Fibroblast of lung (primary cell): Measurements from ENCODE around the gene ASPDH. TPM values are rescaled to one million over a fixed set of nuclear protein-coding genes. Genes with fewer than 3 reads are reported as not detected.

ENCODE experiments used
- DNase-seq, 2 donors: peaks; one replicate each; pipeline versions ENCODE4 v3.0.0 to v3.0.0-alpha.2; 2010; ENCODE audit warnings: low read depth in 2 of 2
- H2AFZ ChIP-seq: 2 replicates; pipeline ENCODE4 v1.5.1; 2012; ENCODE audit warnings: low read length, control low read depth, inconsistent platforms
- H3K27ac ChIP-seq: 2 replicates; pipeline ENCODE4 v1.5.1; 2011; ENCODE audit warnings: low read length, control low read depth; ENCODE audit not compliant: insufficient read depth
- H3K27me3 ChIP-seq: 2 replicates; pipeline ENCODE4 v1.5.1; 2011; ENCODE audit warnings: mild to moderate bottlenecking, low read length; ENCODE audit not compliant: control insufficient read depth, insufficient read depth
- H3K36me3 ChIP-seq: 2 replicates; pipeline ENCODE4 v1.5.1; 2011; ENCODE audit warnings: low read length; ENCODE audit not compliant: control insufficient read depth, insufficient read depth
- H3K4me1 ChIP-seq: 2 replicates; pipeline ENCODE4 v1.5.1; 2011; ENCODE audit warnings: low read length; ENCODE audit not compliant: control insufficient read depth, insufficient read depth; ENCODE audit errors: extremely low read depth
- H3K4me2 ChIP-seq: 2 replicates; pipeline ENCODE4 v1.5.1; 2011; ENCODE audit warnings: low read length, control low read depth; ENCODE audit not compliant: insufficient read depth; ENCODE audit errors: extremely low read depth
- H3K4me3 ChIP-seq, 4 experiments: fragments of 200-600 bp in 1 of 4; sonication (generic) in 1 of 4; replicated peaks in 1 of 4; 2 replicates each; pipeline ENCODE4 v1.5.1; 2011 to 2016; ENCODE audit warnings: low read length in 4 of 4, low read depth in 3 of 4, mild to moderate bottlenecking in 3 of 4, control low read depth in 2 of 4, inconsistent platforms in 1 of 4, mixed read lengths in 1 of 4; ENCODE audit not compliant: insufficient read depth in 1 of 4; ENCODE audit errors: control extremely low read depth in 1 of 4
- H3K79me2 ChIP-seq: 2 replicates; pipeline ENCODE4 v1.5.1; 2012; ENCODE audit warnings: mild to moderate bottlenecking, low read length, inconsistent platforms; ENCODE audit not compliant: control insufficient read depth, insufficient read depth
- H3K9ac ChIP-seq: 2 replicates; pipeline ENCODE4 v1.5.1; 2011; ENCODE audit warnings: mild to moderate bottlenecking, low read length, control low read depth; ENCODE audit not compliant: insufficient read depth
- H3K9me3 ChIP-seq: 2 replicates; pipeline ENCODE4 v1.5.1; 2012; ENCODE audit warnings: low read depth, low read length; ENCODE audit not compliant: control insufficient read depth, insufficient read depth
- H4K20me1 ChIP-seq: 2 replicates; pipeline ENCODE4 v1.5.1; 2011; ENCODE audit warnings: low read length; ENCODE audit not compliant: control insufficient read depth, insufficient read depth; ENCODE audit errors: extremely low read depth
- CTCF ChIP-seq, 2 donors: IDR thresholded peaks in 1 of 2; conservative IDR thresholded peaks in 1 of 2; 1 replicate in 1 of 2; 2 replicates in 1 of 2; pipeline ENCODE4 v1.5.1; 2011 to 2012; ENCODE audit warnings: low read length in 2 of 2, control low read depth in 1 of 2, inconsistent platforms in 1 of 2, low read depth in 1 of 2, mild to moderate bottlenecking in 1 of 2
- EZH2 ChIP-seq: IDR thresholded peaks from 2 replicates; pipeline ENCODE4 v1.5.1; 2012; ENCODE audit warnings: low read length, control low read depth, mild to moderate bottlenecking; ENCODE audit errors: missing control alignments
- polyA plus RNA-seq, 2 donors: library from polyadenylated mRNA; depleted of rRNA in 1 of 2; stranded (reverse) in 1 of 2; unstranded in 1 of 2; fragments of >200 nt; gene quantifications; 2 replicates each; pipeline ENCODE4 v1.2.1, GENCODE V29; 2011 to 2012; ENCODE audit warnings: missing spikeins in 1 of 2
- total RNA-seq: library from RNA; depleted of rRNA; stranded (reverse); fragments of >200 nt; gene quantifications from 2 replicates; pipeline ENCODE4 v1.2.1, GENCODE V29; 2014

Gene ASPDH
- total and polyA plus RNA-seq, 2 donors (not counting 1 experiment from before 2014, with no cell fraction given): not detected

GRCh38 chr19:50559636-50560035 is 45.9 kb upstream of the ASPDH start:
- no peaks in the 10 kb centered on the region for H3K9me3 ChIP-seq
- H3K79me2 ChIP-seq: no peaks in the 10 kb centered on the region
- DNase-seq: no peak
- no peak for TF ChIP-seq EZH2
- TF ChIP-seq CTCF (conservative IDR thresholded peaks at IDR 0.05 in 1 of 2, IDR thresholded peaks at IDR 0.05 in 1 of 2; ENCODE audit: low read depth in 1 of 2, low read length in 2 of 2): no peak
- no peak overlapping the region for H3K4me3 ChIP-seq
- no peak overlapping the region for H3K27ac ChIP-seq
- H3K9ac ChIP-seq: no peak overlapping the region
- no peaks in the 10 kb centered on the region for H3K4me1 ChIP-seq
- no peak overlapping the region for H2AFZ ChIP-seq
- no peaks in the 10 kb centered on the region for H4K20me1 ChIP-seq
- no peaks in the 10 kb centered on the region for H3K27me3 ChIP-seq
- H3K36me3 ChIP-seq: no peaks in the 10 kb centered on the region
- no peak overlapping the region for H3K4me2 ChIP-seq

- no peaks in the 10 kb centered on the region for H4K20me1 ChIP-seq
- TF ChIP-seq CTCF (conservative IDR thresholded peaks at IDR 0.05 in 1 of 2, IDR thresholded peaks at IDR 0.05 in 1 of 2; ENCODE audit: low read depth in 1 of 2, low read length in 2 of 2) (no peak), EZH2 (no peak)
- H3K4me1 ChIP-seq: no peaks in the 10 kb centered on the region
Observed at GRCh38 chr19:50558449-50558848, 44.7 kb upstream of the ASPDH start.

GRCh38 chr19:50558039-50558438 is 44.3 kb upstream of the ASPDH start:
- H3K9me3 ChIP-seq: no peaks in the 10 kb centered on the region
- no peaks in the 10 kb centered on the region for H3K27me3 ChIP-seq
- H4K20me1 ChIP-seq: no peaks in the 10 kb centered on the region
- H3K27ac ChIP-seq: no peak overlapping the region
- no peak overlapping the region for H2AFZ ChIP-seq
- H3K9ac ChIP-seq: no peak overlapping the region
- no peaks in the 10 kb centered on the region for H3K79me2 ChIP-seq
- H3K4me1 ChIP-seq: no peaks in the 10 kb centered on the region
- TF ChIP-seq CTCF (conservative IDR thresholded peaks at IDR 0.05 in 1 of 2, IDR thresholded peaks at IDR 0.05 in 1 of 2; ENCODE audit: low read depth in 1 of 2, low read length in 2 of 2) (no peak), EZH2 (no peak)
- no peak for DNase-seq
- H3K36me3 ChIP-seq: no peaks in the 10 kb centered on the region
- H3K4me3 ChIP-seq: no peak overlapping the region
- H3K4me2 ChIP-seq: no peak overlapping the region

More at GRCh38 chr19:50558449-50558848, 44.7 kb upstream of the ASPDH start:
- H2AFZ ChIP-seq: no peak overlapping the region
- no peaks in the 10 kb centered on the region for H3K36me3 ChIP-seq
- no peaks in the 10 kb centered on the region for H3K9me3 ChIP-seq
- H3K9ac ChIP-seq: no peak overlapping the region
- H3K27me3 ChIP-seq: no peaks in the 10 kb centered on the region
- no peak overlapping the region for H3K4me3 ChIP-seq
- H3K79me2 ChIP-seq: no peaks in the 10 kb centered on the region
- no peak for DNase-seq
- H3K27ac ChIP-seq: no peak overlapping the region
- no peak overlapping the region for H3K4me2 ChIP-seq
